BLaER1 (cell line): ENCODE results near the gene GATAD2B.
A peak's percentile ranks its signal among the peaks of the same experiment; 100 is the strongest.
"Not testable (repeated sequence)": the region's sequence is repeated elsewhere in the genome, so short reads cannot be mapped to it uniquely, and the experiment has no call there.

Experiments used
- H3K27ac ChIP-seq: shearing (Covaris generic); formaldehyde crosslinking; 2 replicates; pipeline ENCODE4 v1.8.1; 2022
- H3K27me3 ChIP-seq: shearing (Covaris generic); formaldehyde crosslinking; 2 replicates; pipeline ENCODE4 v1.8.1; 2022
- H3K36me3 ChIP-seq: shearing (Covaris generic); formaldehyde crosslinking; 2 replicates; pipeline ENCODE4 v1.8.1; 2022
- H3K4me1 ChIP-seq: shearing (Covaris generic); formaldehyde crosslinking; 2 replicates; pipeline ENCODE4 v1.8.1; 2022
- H3K4me2 ChIP-seq: shearing (Covaris generic); formaldehyde crosslinking; 2 replicates; pipeline ENCODE4 v1.8.1; 2022
- H3K4me3 ChIP-seq: shearing (Covaris generic); formaldehyde crosslinking; 2 replicates; pipeline ENCODE4 v1.8.1; 2022
- H3K9ac ChIP-seq: shearing (Covaris generic); formaldehyde crosslinking; 2 replicates; pipeline ENCODE4 v1.8.1; 2022
- H3K9me3 ChIP-seq: shearing (Covaris generic); formaldehyde crosslinking; 2 replicates; pipeline ENCODE4 v1.8.1; 2022
- H4K20me1 ChIP-seq: shearing (Covaris generic); formaldehyde crosslinking; 2 replicates; pipeline ENCODE4 v1.8.1; 2022
- Cebpa-rat ChIP-seq: shearing (Covaris generic); IDR thresholded peaks from 2 replicates; pipeline ENCODE4 v1.8.1; 2022

GATAD2B gene

GRCh38 chr1:153849487-153850185, 73.1 kb downstream of the GATAD2B start:
- no peak for TF ChIP-seq Cebpa-rat
- H3K4me1 ChIP-seq: peaks cover 47% of the 10 kb centered on the region
- H3K4me3 ChIP-seq: no peak overlapping the region
- no peak overlapping the region for H3K9ac ChIP-seq
- H3K27me3 ChIP-seq: no peaks in the 10 kb centered on the region
- no peaks in the 10 kb centered on the region for H3K9me3 ChIP-seq
- peak overlapping the region; percentile 65 for H3K4me2 ChIP-seq
- H3K27ac ChIP-seq: peak overlapping the region; percentile 64
- H4K20me1 ChIP-seq: peaks cover 48% of the 10 kb centered on the region
- peaks cover 54% of the 10 kb centered on the region for H3K36me3 ChIP-seq

DNA sequence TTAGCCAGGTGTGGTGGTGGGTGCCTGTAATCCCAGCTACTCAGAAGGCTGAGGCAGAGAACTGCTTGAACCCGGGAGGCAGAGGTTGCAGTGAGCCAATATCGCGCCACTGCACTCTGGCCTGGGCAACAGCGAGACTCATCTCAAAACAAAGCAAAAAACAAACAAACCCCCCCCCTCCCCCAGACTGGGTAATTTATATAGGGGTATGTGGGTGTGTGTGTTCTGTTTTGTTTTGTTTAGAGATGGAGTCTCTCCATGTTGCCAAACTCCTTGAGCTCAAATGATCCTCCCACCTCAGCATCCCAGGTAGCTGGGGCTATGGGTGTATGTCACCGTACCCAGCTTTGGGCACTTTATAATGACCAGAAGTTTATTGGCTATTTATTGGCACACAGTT, 74.0 kb downstream of the GATAD2B start:
- H3K4me1 ChIP-seq: peaks cover 39% of the 10 kb centered on the region
- no peak overlapping the region for H3K4me3 ChIP-seq
- H3K27ac ChIP-seq: no peak overlapping the region
- H3K9ac ChIP-seq: no peak overlapping the region
- peaks cover 56% of the 10 kb centered on the region for H3K36me3 ChIP-seq
- no peak for TF ChIP-seq Cebpa-rat
- H3K27me3 ChIP-seq: no peaks in the 10 kb centered on the region
- peak overlapping the region; percentile 65 for H3K4me2 ChIP-seq
- no peaks in the 10 kb centered on the region for H3K9me3 ChIP-seq
- peaks cover 44% of the 10 kb centered on the region for H4K20me1 ChIP-seq

- H4K20me1 ChIP-seq: peaks cover 52% of the 10 kb centered on the region
- peaks cover 29% of the 10 kb centered on the region for H3K36me3 ChIP-seq
- no peak overlapping the region for H3K27ac ChIP-seq
- H3K9ac ChIP-seq: no peak overlapping the region
- no peak overlapping the region for H3K4me2 ChIP-seq
- H3K9me3 ChIP-seq: no peaks in the 10 kb centered on the region
- peaks cover 44% of the 10 kb centered on the region for H3K4me1 ChIP-seq
- no peak overlapping the region for H3K4me3 ChIP-seq
- TF ChIP-seq Cebpa-rat: no peak
- no peaks in the 10 kb centered on the region for H3K27me3 ChIP-seq
Measured at GRCh38 chr1:153845158-153845557, 77.6 kb downstream of the GATAD2B start.

- peaks cover 29% of the 10 kb centered on the region for H3K36me3 ChIP-seq
- not testable (repeated sequence) for H3K4me2 ChIP-seq, H3K27ac ChIP-seq, H3K27me3 ChIP-seq, H3K9me3 ChIP-seq, H3K9ac ChIP-seq, H3K4me3 ChIP-seq
- H4K20me1 ChIP-seq: peaks cover 50% of the 10 kb centered on the region
- peaks cover 36% of the 10 kb centered on the region for H3K4me1 ChIP-seq
Measured at GRCh38 chr1:153844349-153844748, 78.4 kb downstream of the GATAD2B start.

DNA sequence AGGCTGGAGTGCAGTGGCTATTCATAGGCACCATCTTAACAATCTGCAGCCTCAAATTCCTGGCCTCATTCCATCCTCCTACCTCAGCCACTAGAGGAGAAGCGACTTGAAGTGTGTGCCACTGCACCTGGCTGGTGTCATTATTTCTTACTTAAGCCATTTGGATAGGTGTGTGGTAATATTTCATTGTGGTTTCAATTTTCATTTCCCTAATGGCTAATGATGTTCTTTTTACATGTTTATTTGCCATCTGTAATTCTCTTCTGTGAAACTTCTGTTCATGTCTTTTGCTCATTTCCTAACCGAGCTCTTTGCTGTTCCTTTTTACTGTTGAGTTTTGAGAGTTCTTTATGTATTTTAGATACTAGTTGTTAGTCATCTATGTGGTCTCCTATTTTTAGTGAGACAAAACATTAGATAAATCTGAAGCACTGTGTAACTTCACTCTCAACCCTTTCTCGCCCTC, 80.7 kb downstream of the GATAD2B start:
- no peaks in the 10 kb centered on the region for H3K27me3 ChIP-seq
- peaks cover 28% of the 10 kb centered on the region for H3K4me1 ChIP-seq
- no peak for TF ChIP-seq Cebpa-rat
- peaks cover 64% of the 10 kb centered on the region for H4K20me1 ChIP-seq
- H3K9me3 ChIP-seq: no peaks in the 10 kb centered on the region
- H3K36me3 ChIP-seq: peaks cover 30% of the 10 kb centered on the region
- no peak overlapping the region for H3K9ac ChIP-seq
- H3K4me3 ChIP-seq: no peak overlapping the region
- no peak overlapping the region for H3K27ac ChIP-seq
- no peak overlapping the region for H3K4me2 ChIP-seq

- peaks cover 69% of the 10 kb centered on the region for H4K20me1 ChIP-seq
- no peak overlapping the region for H3K4me3 ChIP-seq
- TF ChIP-seq Cebpa-rat: no peak
- H3K27ac ChIP-seq: no peak overlapping the region
- H3K36me3 ChIP-seq: peaks cover 27% of the 10 kb centered on the region
- H3K9ac ChIP-seq: no peak overlapping the region
- H3K27me3 ChIP-seq: no peaks in the 10 kb centered on the region
- peaks cover 28% of the 10 kb centered on the region for H3K4me1 ChIP-seq
- peak overlapping the region; percentile 60 for H3K4me2 ChIP-seq
- no peaks in the 10 kb centered on the region for H3K9me3 ChIP-seq
Measured at GRCh38 chr1:153841463-153841994, 81.2 kb downstream of the GATAD2B start.

DNA sequence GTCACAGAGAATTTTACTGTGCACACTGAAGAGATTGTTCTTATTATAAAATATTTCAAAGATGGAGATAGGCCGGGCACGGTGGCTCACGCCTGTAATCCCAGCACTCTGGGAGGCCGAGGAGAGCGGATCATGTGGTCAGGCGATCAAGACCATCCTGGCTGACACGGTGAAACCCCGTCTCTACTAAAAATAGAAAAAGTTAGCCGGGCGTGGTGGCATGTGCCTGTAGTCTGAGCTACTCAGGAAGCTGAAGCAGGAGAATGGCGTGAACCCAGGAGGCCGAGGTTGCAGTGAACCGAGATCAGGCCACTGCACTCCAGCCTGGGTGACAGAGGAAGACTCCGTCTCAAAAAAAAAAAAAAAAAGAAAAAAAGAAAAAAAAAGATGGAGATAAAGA, 82.0 kb downstream of the GATAD2B start:
- H3K4me2 ChIP-seq: peak overlapping the region; percentile 60

GRCh38 chr1:153833968-153834367, 88.8 kb downstream of the GATAD2B start:
- not testable (repeated sequence) for H3K27me3 ChIP-seq, H3K9ac ChIP-seq, H3K4me1 ChIP-seq, H3K9me3 ChIP-seq, H3K4me3 ChIP-seq, H3K27ac ChIP-seq, H3K4me2 ChIP-seq
- Histone ChIP-seq H3K36me3 (peaks cover 62% of the 10 kb centered on the region), H4K20me1 (peaks cover 93% of the 10 kb centered on the region)

More for the DNA sequence above, 82.0 kb downstream of the GATAD2B start:
- Histone ChIP-seq H3K4me1 (peaks cover 28% of the 10 kb centered on the region), H3K27ac (peak overlapping the region; percentile 14; the same call in 1 of the 2 replicates), H3K36me3 (peaks cover 28% of the 10 kb centered on the region), H4K20me1 (peaks cover 77% of the 10 kb centered on the region)
- not testable (repeated sequence) for H3K4me3 ChIP-seq, H3K27me3 ChIP-seq, H3K9me3 ChIP-seq, H3K9ac ChIP-seq

DNA sequence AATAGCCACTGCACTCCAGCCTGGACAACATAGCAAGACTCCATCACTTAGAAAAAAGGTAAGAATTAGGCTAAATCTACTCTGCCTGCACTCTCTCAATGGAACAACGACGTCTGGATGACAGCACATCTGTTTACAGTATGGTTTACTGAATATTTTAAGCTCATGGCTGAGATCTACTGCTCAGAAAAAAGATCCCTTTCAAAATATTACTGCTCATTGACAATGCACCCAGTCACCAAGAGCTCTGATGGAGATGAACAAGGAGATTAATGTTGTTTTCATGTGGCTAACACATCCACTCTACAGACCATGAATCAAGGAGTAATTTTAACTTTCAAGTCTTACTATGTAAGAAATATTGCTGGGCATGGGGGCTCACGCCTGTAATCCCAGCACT, 89.6 kb downstream of the GATAD2B start:
- Histone ChIP-seq H3K9ac (no peak overlapping the region), H3K4me1 (no peaks in the 10 kb centered on the region), H3K36me3 (peaks cover 63% of the 10 kb centered on the region), H4K20me1 (peaks cover 85% of the 10 kb centered on the region), H3K4me2 (no peak overlapping the region), H3K27ac (no peak overlapping the region), H3K27me3 (no peaks in the 10 kb centered on the region), H3K9me3 (no peaks in the 10 kb centered on the region), H3K4me3 (no peak overlapping the region)
- TF ChIP-seq Cebpa-rat: no peak

GRCh38 chr1:153832293-153832692, 90.5 kb downstream of the GATAD2B start:
- no peak overlapping the region for H3K9ac ChIP-seq
- H3K36me3 ChIP-seq: peaks cover 70% of the 10 kb centered on the region
- no peaks in the 10 kb centered on the region for H3K27me3 ChIP-seq
- no peak overlapping the region for H3K4me2 ChIP-seq
- no peaks in the 10 kb centered on the region for H3K9me3 ChIP-seq
- peaks cover 77% of the 10 kb centered on the region for H4K20me1 ChIP-seq
- no peak for TF ChIP-seq Cebpa-rat
- H3K4me1 ChIP-seq: no peaks in the 10 kb centered on the region
- H3K27ac ChIP-seq: no peak overlapping the region
- no peak overlapping the region for H3K4me3 ChIP-seq
